WTC11 (cell line): Measurements from ENCODE around the gene PRDM5. TPM values are rescaled to one million over a fixed set of nuclear protein-coding genes. Genes with fewer than 3 reads are reported as not detected.

ENCODE experiments used
- ATAC-seq: fragments of 200-7000 bp; cut with Tn5 transposase; 2 replicates; pipeline ENCODE4 v1.10.0; 2021; ENCODE audit warnings: mild to moderate bottlenecking, moderate library complexity
- CTCF ChIA-PET: fragments of 300-600 bp; sonication (Branson Sonifier 250); formaldehyde crosslinking; loops from one replicate; lab custom pipeline; 2021; ENCODE audit warnings: antibody characterized with exemption; lab: Charles Lee
- POLR2A ChIA-PET: fragments of 350-600 bp; sonication (Branson Sonifier 250); formaldehyde crosslinking; loops from one replicate; lab custom pipeline; 2021; ENCODE audit warnings: antibody characterized with exemption; lab: Charles Lee
- DNase-seq: peaks from one replicate; pipeline ENCODE4 v3.0.0; 2021; ENCODE audit warnings: low spot score
- H3K27ac Mint-ChIP-seq: 2 replicates; pipeline ENCODE4 v1.8.0; 2021; ENCODE audit warnings: mixed read lengths
- H3K27me3 Mint-ChIP-seq: 2 replicates; pipeline ENCODE4 v1.8.0; 2021; ENCODE audit warnings: low read depth, mild to moderate bottlenecking, moderate library complexity, mixed read lengths
- H3K36me3 Mint-ChIP-seq: 2 replicates; pipeline ENCODE4 v1.8.0; 2021; ENCODE audit warnings: mixed read lengths
- H3K4me1 Mint-ChIP-seq: 2 replicates; pipeline ENCODE4 v1.8.0; 2022; ENCODE audit warnings: mixed read lengths
- H3K4me3 Mint-ChIP-seq: 2 replicates; pipeline ENCODE4 v1.8.0; 2021; ENCODE audit warnings: mild to moderate bottlenecking, moderate library complexity, mixed read lengths
- H3K9me3 Mint-ChIP-seq: 2 replicates; pipeline ENCODE4 v1.8.0; 2021; ENCODE audit warnings: mixed read lengths
- ATF1 ChIP-seq: sonication (generic); formaldehyde crosslinking; IDR thresholded peaks from 2 replicates; pipeline ENCODE4 v1.8.1; 2023; ENCODE audit warnings: mild to moderate bottlenecking, moderate library complexity, missing genetic modification reagents
- CBFB ChIP-seq: sonication (generic); formaldehyde crosslinking; IDR thresholded peaks from 2 replicates; pipeline ENCODE4 v1.8.1; 2022; ENCODE audit warnings: mild to moderate bottlenecking, low read depth, missing genetic modification reagents
- ETV6 ChIP-seq: sonication (generic); formaldehyde crosslinking; IDR thresholded peaks from 2 replicates; pipeline ENCODE4 v1.8.1; 2022; ENCODE audit warnings: mild to moderate bottlenecking, missing genetic modification reagents
- GABPB1 ChIP-seq: sonication (generic); formaldehyde crosslinking; IDR thresholded peaks from 2 replicates; pipeline ENCODE4 v1.8.1; 2023; ENCODE audit warnings: mild to moderate bottlenecking, missing genetic modification reagents
- KAT7 ChIP-seq: sonication (generic); formaldehyde crosslinking; IDR thresholded peaks from 2 replicates; pipeline ENCODE4 v1.8.1; 2023; ENCODE audit warnings: missing genetic modification reagents, mild to moderate bottlenecking, borderline replicate concordance
- NFATC4 ChIP-seq: fragments of 250-450 bp; sonication (Bioruptor Pico); IDR thresholded peaks from 2 replicates; pipeline ENCODE4 v1.9.0; 2021; ENCODE audit warnings: mild to moderate bottlenecking
- NR1H2 ChIP-seq: sonication (generic); formaldehyde crosslinking; IDR thresholded peaks from 2 replicates; pipeline ENCODE4 v1.9.0; 2021; ENCODE audit warnings: mild to moderate bottlenecking, moderate library complexity, missing genetic modification reagents
- TEAD4 ChIP-seq: sonication (generic); formaldehyde crosslinking; IDR thresholded peaks from 2 replicates; pipeline ENCODE4 v1.8.0; 2022; ENCODE audit warnings: mild to moderate bottlenecking, missing genetic modification reagents
- ZNF219 ChIP-seq: sonication (generic); formaldehyde crosslinking; IDR thresholded peaks from 2 replicates; pipeline ENCODE4 v1.8.0; 2023; ENCODE audit warnings: missing genetic modification reagents, mild to moderate bottlenecking, borderline replicate concordance
- total RNA-seq: library from RNA; stranded (reverse); gene quantifications from 3 replicates; pipeline ENCODE4 v1.2.3, GENCODE V29; 2021
- TF ChIP-seq, protein P1 (sequence below): sonication (generic); formaldehyde crosslinking; IDR thresholded peaks from 2 replicates; pipeline ENCODE4 v1.8.0; 2023; ENCODE audit warnings: missing genetic modification reagents, mild to moderate bottlenecking, borderline replicate concordance
- TF ChIP-seq, protein P2 (sequence below): fragments of 250-450 bp; sonication (Bioruptor Pico); IDR thresholded peaks from 2 replicates; pipeline ENCODE4 v1.9.0; 2021; ENCODE audit warnings: moderate library complexity, mild to moderate bottlenecking, inconsistent platforms, borderline replicate concordance
- TF ChIP-seq, protein P3 (sequence below): sonication (generic); formaldehyde crosslinking; IDR thresholded peaks from 2 replicates; pipeline ENCODE4 v1.8.1; 2023; ENCODE audit warnings: mild to moderate bottlenecking, missing genetic modification reagents, moderate library complexity
- TF ChIP-seq, protein P4 (sequence below): sonication (generic); formaldehyde crosslinking; IDR thresholded peaks from 2 replicates; pipeline ENCODE4 v1.8.0; 2022; ENCODE audit warnings: mild to moderate bottlenecking, missing genetic modification reagents
- TF ChIP-seq, protein P5 (sequence below): sonication (generic); formaldehyde crosslinking; IDR thresholded peaks from 2 replicates; pipeline ENCODE4 v1.8.1; 2022; ENCODE audit warnings: low read depth, mild to moderate bottlenecking, moderate library complexity, missing genetic modification reagents, borderline replicate concordance
- TF ChIP-seq, protein P6 (sequence below): fragments of 200-600 bp; IDR thresholded peaks from 2 replicates; pipeline ENCODE4 v1.8.0; 2022; ENCODE audit warnings: antibody characterized with exemption
- TF ChIP-seq, protein P7 (sequence below): sonication (generic); formaldehyde crosslinking; IDR thresholded peaks from 2 replicates; pipeline ENCODE4 v1.8.0; 2022; ENCODE audit warnings: missing genetic modification reagents

The PRDM5 gene
- total RNA-seq, 1 experiment from 2014 or later: 47.0 TPM

DNA sequence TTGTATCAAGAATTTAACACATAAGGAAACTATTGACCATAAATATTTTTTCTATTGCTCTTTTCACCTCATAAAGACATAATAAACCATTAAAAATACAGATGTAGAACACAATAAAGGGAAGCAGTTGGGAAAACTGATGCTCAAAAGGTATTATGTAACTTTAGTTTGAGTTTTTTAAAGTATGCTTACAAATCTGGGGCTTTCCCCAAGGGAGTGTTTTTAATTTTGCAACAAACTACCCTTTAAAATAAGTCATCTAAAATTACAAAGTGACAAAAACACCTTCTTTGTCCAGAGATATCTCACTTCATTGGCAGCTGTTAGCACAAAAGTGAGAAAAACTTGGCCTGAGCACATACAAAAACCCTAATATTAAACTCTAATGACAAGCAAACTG is 55.0 kb downstream of the PRDM5 start:
- ChIA-PET POLR2A (no interaction called here), CTCF (interaction anchor here (2.1 kb wide), 1 partner anchor 23 kb away, joined by 9 read pairs; no protein-coding TSS in a partner anchor)
- TF ChIP-seq, protein P1, sequence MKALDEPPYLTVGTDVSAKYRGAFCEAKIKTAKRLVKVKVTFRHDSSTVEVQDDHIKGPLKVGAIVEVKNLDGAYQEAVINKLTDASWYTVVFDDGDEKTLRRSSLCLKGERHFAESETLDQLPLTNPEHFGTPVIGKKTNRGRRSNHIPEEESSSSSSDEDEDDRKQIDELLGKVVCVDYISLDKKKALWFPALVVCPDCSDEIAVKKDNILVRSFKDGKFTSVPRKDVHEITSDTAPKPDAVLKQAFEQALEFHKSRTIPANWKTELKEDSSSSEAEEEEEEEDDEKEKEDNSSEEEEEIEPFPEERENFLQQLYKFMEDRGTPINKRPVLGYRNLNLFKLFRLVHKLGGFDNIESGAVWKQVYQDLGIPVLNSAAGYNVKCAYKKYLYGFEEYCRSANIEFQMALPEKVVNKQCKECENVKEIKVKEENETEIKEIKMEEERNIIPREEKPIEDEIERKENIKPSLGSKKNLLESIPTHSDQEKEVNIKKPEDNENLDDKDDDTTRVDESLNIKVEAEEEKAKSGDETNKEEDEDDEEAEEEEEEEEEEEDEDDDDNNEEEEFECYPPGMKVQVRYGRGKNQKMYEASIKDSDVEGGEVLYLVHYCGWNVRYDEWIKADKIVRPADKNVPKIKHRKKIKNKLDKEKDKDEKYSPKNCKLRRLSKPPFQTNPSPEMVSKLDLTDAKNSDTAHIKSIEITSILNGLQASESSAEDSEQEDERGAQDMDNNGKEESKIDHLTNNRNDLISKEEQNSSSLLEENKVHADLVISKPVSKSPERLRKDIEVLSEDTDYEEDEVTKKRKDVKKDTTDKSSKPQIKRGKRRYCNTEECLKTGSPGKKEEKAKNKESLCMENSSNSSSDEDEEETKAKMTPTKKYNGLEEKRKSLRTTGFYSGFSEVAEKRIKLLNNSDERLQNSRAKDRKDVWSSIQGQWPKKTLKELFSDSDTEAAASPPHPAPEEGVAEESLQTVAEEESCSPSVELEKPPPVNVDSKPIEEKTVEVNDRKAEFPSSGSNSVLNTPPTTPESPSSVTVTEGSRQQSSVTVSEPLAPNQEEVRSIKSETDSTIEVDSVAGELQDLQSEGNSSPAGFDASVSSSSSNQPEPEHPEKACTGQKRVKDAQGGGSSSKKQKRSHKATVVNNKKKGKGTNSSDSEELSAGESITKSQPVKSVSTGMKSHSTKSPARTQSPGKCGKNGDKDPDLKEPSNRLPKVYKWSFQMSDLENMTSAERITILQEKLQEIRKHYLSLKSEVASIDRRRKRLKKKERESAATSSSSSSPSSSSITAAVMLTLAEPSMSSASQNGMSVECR (CRISPR knock-in tag): no peak
- TF ChIP-seq, protein P2, sequence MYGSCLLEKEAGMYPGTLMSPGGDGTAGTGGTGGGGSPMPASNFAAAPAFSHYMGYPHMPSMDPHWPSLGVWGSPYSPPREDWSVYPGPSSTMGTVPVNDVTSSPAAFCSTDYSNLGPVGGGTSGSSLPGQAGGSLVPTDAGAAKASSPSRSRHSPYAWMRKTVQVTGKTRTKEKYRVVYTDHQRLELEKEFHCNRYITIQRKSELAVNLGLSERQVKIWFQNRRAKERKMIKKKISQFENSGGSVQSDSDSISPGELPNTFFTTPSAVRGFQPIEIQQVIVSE (CRISPR knock-in tag): no peak
- TF ChIP-seq, protein P3, sequence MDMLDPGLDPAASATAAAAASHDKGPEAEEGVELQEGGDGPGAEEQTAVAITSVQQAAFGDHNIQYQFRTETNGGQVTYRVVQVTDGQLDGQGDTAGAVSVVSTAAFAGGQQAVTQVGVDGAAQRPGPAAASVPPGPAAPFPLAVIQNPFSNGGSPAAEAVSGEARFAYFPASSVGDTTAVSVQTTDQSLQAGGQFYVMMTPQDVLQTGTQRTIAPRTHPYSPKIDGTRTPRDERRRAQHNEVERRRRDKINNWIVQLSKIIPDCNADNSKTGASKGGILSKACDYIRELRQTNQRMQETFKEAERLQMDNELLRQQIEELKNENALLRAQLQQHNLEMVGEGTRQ: no peak
- TF ChIP-seq, protein P4, sequence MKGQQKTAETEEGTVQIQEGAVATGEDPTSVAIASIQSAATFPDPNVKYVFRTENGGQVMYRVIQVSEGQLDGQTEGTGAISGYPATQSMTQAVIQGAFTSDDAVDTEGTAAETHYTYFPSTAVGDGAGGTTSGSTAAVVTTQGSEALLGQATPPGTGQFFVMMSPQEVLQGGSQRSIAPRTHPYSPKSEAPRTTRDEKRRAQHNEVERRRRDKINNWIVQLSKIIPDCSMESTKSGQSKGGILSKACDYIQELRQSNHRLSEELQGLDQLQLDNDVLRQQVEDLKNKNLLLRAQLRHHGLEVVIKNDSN (CRISPR knock-in tag): no peak
- TF ChIP-seq, protein P5, sequence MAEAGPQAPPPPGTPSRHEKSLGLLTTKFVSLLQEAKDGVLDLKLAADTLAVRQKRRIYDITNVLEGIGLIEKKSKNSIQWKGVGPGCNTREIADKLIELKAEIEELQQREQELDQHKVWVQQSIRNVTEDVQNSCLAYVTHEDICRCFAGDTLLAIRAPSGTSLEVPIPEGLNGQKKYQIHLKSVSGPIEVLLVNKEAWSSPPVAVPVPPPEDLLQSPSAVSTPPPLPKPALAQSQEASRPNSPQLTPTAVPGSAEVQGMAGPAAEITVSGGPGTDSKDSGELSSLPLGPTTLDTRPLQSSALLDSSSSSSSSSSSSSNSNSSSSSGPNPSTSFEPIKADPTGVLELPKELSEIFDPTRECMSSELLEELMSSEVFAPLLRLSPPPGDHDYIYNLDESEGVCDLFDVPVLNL (CRISPR knock-in tag): no peak
- TF ChIP-seq KAT7 (CRISPR knock-in tag) (no peak), ZNF219 (CRISPR knock-in tag) (no peak), ETV6 (no peak), GABPB1 (no peak), TEAD4 (no peak), NR1H2 (CRISPR knock-in tag) (no peak), NFATC4 (no peak), ATF1 (CRISPR knock-in tag) (no peak), CBFB (CRISPR knock-in tag) (no peak)
- TF ChIP-seq, protein P6, sequence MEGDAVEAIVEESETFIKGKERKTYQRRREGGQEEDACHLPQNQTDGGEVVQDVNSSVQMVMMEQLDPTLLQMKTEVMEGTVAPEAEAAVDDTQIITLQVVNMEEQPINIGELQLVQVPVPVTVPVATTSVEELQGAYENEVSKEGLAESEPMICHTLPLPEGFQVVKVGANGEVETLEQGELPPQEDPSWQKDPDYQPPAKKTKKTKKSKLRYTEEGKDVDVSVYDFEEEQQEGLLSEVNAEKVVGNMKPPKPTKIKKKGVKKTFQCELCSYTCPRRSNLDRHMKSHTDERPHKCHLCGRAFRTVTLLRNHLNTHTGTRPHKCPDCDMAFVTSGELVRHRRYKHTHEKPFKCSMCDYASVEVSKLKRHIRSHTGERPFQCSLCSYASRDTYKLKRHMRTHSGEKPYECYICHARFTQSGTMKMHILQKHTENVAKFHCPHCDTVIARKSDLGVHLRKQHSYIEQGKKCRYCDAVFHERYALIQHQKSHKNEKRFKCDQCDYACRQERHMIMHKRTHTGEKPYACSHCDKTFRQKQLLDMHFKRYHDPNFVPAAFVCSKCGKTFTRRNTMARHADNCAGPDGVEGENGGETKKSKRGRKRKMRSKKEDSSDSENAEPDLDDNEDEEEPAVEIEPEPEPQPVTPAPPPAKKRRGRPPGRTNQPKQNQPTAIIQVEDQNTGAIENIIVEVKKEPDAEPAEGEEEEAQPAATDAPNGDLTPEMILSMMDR: no peak
- TF ChIP-seq, protein P7, sequence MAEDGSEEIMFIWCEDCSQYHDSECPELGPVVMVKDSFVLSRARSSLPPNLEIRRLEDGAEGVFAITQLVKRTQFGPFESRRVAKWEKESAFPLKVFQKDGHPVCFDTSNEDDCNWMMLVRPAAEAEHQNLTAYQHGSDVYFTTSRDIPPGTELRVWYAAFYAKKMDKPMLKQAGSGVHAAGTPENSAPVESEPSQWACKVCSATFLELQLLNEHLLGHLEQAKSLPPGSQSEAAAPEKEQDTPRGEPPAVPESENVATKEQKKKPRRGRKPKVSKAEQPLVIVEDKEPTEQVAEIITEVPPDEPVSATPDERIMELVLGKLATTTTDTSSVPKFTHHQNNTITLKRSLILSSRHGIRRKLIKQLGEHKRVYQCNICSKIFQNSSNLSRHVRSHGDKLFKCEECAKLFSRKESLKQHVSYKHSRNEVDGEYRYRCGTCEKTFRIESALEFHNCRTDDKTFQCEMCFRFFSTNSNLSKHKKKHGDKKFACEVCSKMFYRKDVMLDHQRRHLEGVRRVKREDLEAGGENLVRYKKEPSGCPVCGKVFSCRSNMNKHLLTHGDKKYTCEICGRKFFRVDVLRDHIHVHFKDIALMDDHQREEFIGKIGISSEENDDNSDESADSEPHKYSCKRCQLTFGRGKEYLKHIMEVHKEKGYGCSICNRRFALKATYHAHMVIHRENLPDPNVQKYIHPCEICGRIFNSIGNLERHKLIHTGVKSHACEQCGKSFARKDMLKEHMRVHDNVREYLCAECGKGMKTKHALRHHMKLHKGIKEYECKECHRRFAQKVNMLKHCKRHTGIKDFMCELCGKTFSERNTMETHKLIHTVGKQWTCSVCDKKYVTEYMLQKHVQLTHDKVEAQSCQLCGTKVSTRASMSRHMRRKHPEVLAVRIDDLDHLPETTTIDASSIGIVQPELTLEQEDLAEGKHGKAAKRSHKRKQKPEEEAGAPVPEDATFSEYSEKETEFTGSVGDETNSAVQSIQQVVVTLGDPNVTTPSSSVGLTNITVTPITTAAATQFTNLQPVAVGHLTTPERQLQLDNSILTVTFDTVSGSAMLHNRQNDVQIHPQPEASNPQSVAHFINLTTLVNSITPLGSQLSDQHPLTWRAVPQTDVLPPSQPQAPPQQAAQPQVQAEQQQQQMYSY (CRISPR knock-in tag): no peak
- Mint-ChIP-seq H3K27me3 (no peaks in the 10 kb centered on the region), H3K27ac (no peak overlapping the region), H3K4me3 (no peak overlapping the region), H3K36me3 (no peaks in the 10 kb centered on the region), H3K4me1 (peaks cover 41% of the 10 kb centered on the region), H3K9me3 (no peaks in the 10 kb centered on the region)
- ATAC-seq (no peak), DNase-seq (no peak)
